Islet precursor cell (in vitro differentiated cells): Measurements from ENCODE around the gene IL20.

Source experiments
- DNase-seq: peaks from one replicate; pipeline ENCODE4 v3.0.0-alpha.2; 2018

IL20 gene

DNA sequence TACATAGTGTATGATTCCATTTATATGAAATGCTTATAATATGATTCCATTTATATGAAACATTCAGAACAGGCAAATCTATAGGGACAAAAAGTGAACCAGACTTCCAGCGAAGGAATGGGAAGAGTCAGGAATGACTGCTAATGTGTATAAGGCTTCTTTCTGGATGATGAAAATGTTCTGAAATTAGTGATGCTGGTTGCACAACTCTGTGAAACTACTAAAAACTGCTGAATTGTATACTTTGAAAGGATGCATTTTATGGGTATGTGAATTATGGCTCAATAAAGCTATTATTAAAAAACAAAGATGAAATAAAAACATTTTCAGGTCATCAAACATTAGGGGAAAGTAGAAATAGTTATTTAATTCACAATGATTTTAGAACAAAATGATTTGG lies 17.7 kb downstream of the IL20 start:
- no peak for DNase-seq

- DNase-seq, result no peak
These were observed 18.5 kb downstream of the IL20 start for GRCh38 chr1:206883876-206884275.

DNA sequence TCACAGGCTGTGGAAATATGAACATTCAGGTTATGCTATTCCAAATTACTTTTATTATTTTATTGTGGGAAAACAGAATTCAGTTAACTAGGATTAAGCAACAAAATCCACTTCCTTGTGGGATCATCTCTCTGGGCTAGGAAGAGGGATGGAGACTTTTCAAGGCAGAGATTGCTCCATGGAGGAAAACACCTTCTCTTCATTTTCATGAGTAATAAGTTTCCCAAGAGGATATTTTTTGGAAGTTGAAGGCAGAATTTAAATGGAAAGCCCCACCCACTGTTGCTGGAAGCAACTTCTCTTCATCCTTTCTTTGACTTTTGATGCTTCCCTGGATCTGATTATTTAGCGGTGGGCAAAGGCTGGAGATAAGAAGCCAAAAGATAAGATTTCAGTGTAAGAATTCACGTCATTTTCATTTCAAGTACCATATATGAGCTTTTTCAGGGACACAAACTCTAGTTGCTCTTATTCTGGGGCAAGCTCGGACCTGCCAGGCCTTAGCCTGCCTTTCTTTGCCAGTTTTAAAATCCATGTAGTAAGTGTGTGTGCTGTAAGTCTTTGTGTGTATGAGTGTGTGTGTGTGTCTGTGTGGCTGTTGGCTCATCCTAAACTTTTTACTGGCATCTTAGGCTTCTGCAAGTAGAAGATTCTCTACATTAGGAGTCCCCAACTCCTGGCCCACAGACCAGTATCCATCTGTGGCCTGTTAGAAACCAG lies 20.1 kb downstream of the IL20 start:
- DNase-seq, result no peak

GRCh38 chr1:206886831-206887230 lies 21.4 kb downstream of the IL20 start:
- DNase-seq, result no peak

- DNase-seq, result no peak
These were observed 22.3 kb downstream of the IL20 start for GRCh38 chr1:206887701-206888100.

DNA sequence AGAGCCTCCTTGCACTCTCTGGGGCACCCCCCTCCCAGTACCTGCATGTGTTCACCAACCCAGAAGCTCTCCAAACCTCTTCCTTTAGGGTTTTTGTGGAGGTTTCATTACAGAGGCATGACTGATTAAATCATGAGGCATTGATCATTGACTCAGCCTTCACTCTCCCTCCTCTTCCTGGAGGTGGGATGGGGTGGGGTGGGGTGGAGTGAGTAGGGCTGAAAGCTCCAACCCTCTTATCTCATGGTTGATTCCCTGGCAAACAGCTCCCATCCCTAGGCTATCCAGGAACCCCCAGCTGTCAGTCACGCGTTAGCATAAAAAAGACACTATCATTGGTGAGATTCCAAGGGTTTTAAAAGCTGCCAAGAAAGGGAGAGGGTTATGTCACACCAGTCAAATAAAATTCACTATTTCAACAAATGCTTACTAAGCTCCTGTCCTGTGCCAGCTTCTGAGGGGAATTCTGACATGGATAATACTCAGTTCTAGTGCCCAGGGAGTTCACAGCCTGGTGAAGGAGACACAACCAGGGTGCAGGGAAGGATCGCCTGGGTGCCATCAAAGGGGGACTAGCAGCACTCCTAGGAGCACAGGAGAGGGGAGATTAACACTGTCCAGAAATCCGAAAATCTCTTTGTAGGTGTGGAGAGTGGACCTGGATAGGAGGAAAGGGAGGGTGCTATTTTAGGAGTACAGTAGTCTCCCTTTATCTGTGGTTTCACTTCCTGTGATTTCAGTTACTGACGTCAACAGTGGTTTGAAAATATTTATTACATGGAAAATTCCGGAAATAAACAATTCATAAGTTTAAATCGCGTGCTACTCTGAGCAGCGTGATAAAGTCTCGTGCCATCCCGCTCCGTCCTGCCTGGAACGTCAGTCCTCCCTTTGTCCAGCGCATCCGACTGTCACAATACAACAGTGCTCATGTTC lies 25.0 kb downstream of the IL20 start:
- DNase-seq, result no peak

DNA sequence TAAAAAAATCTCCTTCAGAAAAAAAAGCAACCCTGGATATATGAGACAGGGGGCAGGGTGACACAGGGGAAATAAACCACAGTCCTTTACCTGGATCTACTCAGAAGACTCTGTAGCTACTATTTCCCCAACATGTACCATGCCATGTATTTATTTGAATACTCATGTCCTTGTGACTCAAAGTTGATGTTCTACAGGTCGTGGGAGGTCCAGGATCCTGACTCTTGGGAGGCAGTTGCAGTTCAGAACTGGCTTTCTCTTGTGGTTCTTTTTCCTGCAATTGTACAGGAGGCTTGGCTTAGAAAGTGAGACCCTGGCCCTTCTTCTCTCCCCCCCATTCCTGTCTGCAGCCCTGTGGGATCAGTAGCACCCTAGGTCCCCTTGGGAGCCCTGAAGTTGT lies 26.0 kb downstream of the IL20 start:
- DNase-seq, result no peak

DNA sequence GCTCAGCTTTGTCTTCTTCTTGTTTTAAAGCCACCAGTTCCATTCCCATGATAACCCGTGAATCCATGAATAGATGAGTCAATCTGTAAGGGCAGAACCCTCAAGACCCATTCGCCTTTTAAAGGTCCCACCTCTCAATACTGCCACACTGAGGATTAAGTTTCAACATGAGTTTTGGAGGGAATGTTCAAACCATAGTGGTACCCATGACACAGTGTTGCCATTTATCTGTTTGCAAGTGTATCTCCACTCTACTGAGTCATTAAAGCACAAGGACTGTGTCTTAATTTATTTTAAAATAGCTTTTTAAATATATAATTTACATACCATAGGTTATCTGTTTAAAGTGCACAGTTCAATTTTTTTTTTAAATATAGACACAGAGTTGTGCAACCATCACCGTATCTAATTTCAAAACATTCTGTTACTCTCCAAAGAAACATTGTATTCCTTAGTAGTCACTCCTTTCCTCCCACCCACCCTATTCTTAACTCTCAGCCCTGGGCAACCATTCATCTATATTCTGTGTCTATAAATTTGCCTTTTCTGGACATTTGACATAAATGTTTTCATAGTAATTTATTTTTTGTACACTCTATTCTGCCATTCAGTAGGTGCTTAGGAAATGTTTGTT lies 27.0 kb downstream of the IL20 start:
- peak; percentile 2 for DNase-seq

- peak; percentile 10 for DNase-seq
These were observed 28.0 kb downstream of the IL20 start for GRCh38 chr1:206893380-206893779.

GRCh38 chr1:206895325-206895724 lies 29.9 kb downstream of the IL20 start:
- DNase-seq, result peak; percentile 93

GRCh38 chr1:206895837-206896242 lies 30.4 kb downstream of the IL20 start:
- DNase-seq, result peak; percentile 56

DNA sequence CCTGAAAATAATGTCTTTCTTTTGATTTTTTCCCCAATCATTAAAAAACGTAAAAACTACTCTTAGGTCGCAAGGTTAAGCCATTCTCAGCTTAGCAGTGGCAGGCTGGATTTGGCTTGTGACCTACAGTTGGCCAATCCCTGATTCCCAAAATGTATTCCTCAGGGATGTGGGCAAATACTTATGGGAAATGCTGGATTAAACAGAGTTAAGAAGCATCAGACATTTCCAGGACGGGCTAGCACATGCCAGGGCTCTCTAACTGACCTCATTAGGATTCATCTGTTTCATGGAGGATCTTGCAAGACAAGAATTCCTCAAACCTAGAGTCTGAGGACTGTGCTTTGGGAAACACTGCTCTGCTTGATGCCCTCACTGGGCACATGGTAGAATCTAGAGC lies 30.8 kb downstream of the IL20 start:
- DNase-seq, result no peak

DNA sequence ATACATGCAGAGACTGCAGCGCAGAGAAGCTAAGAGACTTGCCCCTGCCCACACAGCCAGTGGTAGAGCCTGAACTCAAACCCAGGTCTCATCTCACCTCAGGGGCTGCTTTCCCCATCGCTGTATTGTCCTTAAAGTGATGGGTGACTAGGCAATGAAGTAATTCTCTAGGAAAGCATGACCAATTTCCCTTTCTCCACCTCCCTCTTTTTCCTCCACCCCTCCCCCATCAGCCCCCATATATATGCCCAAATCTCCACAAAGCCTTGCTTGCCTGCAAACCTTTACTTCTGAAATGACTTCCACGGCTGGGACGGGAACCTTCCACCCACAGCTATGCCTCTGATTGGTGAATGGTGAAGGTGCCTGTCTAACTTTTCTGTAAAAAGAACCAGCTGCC lies 31.8 kb downstream of the IL20 start, which contains the start of gene IL24:
Gene IL24, plus strand, starts transcription at position 269 of the 400 bp plus-strand sequence. CDS start 390 bp downstream, outside the sequence.
- peak; percentile 38 for DNase-seq

GRCh38 chr1:206898089-206898914 lies 32.9 kb downstream of the IL20 start:
- peak; percentile 48 for DNase-seq

- no peak for DNase-seq
These were observed 33.5 kb downstream of the IL20 start for GRCh38 chr1:206898915-206899431.

DNA sequence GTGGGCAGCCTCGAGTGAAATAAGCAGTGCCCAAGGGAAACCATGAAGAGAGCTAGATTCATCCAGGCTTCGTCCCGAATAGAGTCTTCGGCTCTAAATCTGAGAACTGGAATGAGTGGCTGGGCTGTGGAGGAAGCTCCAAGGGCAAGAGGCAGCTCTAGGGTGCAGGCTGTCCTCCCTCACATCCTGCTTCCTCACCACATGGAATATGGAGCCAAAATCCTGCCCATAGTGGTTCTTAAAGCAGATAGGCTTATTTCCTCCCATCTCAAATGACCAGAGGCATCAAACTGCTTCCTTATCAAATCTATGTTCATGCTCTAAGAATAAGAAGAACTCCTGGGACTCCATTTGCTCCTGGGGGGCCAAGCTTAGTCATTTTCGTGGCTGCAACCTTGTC lies 34.3 kb downstream of the IL20 start:
- peak; percentile 43 for DNase-seq

DNA sequence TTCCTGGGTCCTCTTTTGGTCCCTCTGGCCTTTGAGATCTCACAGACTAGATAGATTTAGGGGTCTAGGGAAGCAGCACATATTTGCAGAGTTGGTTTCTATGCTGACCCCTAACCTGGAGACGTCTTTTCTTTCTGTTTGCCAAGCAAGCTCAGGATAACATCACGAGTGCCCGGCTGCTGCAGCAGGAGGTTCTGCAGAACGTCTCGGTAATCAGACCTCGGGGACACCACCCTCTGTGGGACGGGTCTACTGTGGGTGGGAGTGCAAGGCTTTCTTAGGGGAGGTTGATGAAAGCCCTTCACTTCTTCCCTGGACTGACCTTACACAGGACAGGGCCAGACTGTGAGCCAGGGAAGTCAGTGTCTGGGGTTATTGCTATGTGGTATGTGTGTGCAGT lies 34.7 kb downstream of the IL20 start:
- DNase-seq, result peak; percentile 32

DNA sequence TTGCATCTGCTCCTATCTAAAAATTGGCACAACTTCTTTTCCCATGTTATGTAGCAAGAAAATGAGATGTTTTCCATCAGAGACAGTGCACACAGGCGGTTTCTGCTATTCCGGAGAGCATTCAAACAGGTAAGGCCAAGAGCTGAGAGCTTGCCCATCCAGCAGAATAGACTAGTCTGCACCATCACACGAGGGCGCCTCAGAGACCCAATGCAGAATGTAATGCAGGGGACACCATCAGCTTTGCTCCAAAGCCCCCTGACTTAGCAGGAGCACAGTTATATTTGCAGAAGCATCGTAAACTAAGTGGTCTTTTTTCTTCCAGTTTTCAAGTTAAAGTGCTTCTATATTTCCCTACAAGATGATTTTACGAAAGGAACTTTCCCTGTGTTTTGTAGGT lies 36.5 kb downstream of the IL20 start:
- DNase-seq, result no peak

DNA sequence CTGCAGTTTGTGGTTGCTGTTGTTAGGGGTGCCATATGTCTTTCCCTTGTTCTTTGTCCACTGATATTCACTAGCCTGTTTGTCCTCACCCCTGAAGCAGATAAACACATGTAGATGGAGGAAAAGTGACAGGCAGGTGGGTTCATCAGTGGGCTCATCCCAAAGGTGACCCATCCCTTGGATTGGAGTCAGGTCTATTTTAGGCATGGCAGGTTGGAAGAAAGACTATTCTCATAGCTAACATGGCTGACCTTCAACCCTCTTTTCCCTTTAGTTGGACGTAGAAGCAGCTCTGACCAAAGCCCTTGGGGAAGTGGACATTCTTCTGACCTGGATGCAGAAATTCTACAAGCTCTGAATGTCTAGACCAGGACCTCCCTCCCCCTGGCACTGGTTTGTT lies 37.3 kb downstream of the IL20 start:
- no peak for DNase-seq

DNA sequence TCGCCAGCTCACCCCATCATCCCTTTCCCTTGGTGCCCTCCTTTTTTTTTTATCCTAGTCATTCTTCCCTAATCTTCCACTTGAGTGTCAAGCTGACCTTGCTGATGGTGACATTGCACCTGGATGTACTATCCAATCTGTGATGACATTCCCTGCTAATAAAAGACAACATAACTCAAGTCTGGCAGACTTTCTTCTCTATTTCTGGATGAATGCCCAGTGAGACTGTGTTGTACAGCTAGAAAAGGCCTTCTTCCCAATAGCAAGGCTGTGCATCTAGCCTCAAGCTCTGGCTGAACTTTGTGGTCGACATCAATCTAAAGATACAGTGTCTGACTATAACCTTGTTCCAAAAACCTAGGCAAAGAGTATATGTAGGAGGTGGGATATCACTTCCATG lies 38.3 kb downstream of the IL20 start:
- no peak for DNase-seq

DNA sequence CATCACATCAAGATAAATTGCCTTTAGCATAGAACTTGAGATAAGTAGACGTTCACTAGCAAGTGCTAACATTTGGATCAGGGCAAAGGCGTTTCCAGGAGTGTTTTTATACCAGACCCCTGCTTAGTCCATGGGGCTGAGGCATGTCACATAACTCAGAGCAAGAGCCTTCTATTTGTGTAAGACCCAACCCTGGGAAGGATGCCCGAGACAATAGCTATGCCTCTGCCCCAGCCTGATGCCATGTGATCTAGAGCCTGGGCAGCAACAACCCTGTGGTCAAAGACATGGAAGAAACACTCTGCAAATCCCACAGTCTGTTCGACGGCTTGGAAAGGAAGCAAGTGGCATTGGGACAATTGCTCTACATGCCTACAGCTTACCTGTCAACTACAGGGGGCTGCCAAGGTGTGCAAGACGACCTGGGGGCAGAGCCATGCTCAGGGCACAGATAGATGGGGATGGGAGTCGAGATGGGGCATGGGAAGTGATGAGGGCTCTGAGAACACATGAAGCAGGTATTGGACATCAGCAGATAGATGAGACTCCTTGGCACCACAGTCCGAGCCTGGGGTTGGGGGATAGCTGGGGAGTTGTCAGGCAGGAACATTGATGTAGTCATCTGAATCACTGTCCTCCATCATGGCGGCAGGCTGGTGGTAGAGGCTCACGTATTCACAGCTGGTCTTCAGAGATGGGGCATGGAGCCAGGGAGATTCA lies 39.2 kb downstream of the IL20 start:
- no peak for DNase-seq
